Fibroblast of the conjunctiva (primary cell): Measurements from ENCODE around the gene TMIGD3.
A peak's percentile ranks its signal among the peaks of the same experiment; 100 is the strongest.

Experiments
- DNase-seq: peaks from one replicate; pipeline ENCODE4 v3.0.0-alpha.2; 2010; ENCODE audit warnings: low read depth

Gene TMIGD3

DNA sequence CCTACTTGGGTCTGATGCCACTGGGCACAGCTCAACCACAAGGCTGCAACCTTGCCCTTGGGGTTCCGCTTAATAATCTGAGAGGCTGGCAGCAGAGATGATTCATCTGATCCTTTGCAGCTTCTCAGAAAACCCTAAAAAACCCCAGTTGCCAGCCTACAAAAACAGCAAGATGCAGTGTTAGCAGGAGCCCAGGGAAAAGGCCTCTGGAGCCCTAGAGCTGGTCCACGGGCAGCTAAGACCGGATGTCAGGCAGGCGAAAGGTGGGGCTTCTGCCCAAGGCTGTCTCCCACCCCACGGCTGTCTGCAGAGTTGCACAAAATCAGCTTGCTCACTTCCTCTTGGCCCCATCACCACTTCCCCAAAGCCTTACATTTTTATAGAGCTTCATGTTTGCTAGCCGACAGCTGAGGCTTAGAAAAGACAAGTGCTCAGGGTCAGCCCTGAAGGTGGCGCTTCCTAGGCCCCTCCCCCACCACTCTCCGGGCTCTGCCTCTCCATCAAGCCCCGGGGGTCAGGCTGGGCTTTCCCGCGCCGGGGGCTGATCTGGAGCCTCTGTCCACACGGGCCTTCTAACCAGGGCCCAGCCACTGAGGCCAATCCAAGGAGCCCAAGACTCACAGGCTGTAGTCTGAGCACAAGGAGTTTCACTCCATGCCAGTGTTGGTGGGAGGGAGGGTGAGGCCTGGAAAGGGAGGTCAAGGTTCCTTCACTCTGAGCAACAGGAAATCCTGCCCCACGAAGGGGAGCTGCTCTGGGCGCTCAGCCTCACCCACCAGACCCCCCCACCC is 4.2 kb upstream of the TMIGD3 start:
- DNase-seq: peak; percentile 16

DNA sequence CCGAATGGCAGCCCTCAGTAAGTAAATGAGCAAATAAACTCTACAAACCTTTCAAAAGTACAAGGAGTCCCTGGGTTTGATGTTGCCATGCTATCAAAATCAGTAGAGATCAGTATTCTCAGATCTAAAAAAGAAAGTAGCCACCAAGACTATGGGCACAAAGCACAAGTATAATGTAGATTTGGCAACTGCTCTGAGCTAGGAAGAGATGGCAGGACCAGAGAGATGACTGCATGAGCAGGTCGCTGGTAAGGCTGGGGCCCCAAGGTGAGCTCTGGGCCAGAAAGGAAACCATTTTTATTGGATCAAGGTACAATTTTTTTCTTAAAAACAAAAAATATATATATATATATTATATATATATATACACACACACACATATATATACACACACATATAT is 3.1 kb upstream of the TMIGD3 start:
- no peak for DNase-seq

DNA sequence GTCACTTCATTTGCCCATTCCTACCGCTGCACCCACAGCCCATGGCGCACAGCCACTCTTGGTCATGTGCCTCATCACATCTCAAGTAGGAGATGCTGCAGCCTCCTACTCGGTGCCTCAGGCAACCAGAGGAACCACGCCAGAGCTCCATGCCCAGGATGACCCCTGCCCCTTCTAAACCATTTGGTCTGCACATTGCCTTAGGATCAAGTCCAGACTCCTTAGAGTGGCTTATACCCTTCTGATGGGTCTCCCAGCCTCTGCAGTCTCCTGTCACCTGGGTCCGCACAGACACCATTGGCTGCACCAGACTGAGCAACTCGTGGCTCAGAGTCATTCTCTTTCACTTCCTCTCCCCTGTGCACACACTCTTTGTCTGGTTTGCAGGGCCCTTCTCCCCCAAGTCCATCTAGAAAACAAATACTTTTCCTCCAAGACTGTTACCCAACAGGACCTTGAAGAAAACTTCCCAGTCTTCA is 2.2 kb upstream of the TMIGD3 start:
- no peak for DNase-seq

- DNase-seq: no peak
These were observed 664 bp upstream of the TMIGD3 start for GRCh38 chr1:111504097-111504496.

GRCh38 chr1:111501645-111502044 is 1.8 kb downstream of the TMIGD3 start:
- no peak for DNase-seq

DNA sequence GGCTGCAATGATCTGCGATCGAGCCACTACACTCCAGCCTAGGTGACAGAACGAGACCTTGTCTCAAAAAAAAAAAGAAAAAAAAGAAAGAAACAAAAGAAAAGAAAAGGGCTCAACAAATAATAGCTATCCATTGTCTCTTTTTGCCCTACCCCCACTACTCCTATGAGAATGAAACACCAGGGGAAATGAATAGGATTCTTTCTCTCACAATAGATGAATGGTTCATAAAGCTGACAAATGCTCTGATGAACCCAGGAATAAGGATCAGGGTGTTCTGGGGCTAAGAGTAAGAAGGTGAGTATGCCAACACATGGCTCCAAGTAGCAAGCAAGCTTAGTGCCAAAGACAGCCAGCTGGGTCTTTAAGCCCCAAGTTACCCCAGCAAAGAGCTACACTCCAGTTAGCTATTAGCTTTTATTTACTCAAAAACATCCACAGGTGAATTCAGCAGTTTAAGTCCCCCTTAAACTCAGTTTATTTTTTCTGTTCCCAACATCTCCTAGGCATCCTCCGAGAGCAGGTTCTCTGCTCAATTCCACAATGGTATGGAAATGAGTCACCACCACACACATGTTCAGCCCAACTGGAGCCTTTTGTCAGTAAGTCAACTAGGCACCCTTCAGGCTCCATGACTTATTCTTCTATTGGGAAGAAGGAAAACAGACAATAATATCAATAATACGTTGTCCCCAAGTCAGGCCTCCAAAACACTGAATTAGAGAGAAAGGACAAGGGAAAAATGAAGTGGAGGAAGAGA is 4.2 kb downstream of the TMIGD3 start:
- DNase-seq: no peak

DNA sequence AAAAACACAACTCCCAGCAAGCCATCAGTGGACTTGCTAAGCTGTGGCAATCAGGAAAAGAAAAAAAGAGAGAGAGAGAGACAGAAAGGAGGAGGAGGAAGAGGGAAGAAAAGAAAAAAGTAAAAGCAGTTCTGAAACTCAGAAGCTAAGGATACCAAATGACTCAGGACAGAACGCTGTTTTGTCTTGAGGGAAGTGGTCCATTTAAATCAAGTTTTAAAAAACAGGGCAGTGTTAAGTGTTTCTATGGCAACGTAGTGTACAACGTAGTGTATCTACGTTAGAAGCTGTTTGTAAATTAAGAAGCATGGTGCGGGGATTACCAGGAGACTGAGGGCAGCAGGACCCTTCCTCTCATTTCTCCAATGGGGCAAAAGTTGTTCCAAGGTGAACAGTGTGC is 5.8 kb downstream of the TMIGD3 start:
- no peak for DNase-seq

DNA sequence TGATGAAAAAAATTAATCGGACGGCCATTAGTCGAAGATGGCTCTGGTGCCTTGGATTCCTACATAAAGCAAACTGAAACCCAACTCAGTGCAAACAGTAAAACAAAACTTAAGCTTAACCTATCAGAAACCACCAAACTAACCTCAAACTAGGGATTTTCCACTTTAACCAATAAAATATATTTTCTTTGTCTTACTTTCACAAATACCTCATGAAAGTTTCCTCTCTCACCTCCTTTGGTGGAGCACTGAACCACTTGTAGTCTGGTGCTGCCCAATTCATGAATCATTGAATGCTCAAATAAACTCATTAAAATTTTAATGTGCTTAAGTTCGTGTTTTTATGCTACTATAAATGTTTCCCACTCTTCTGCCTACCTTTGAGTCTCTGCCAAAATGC is 7.0 kb downstream of the TMIGD3 start:
- DNase-seq: no peak

GRCh38 chr1:111491070-111491469 is 12.4 kb downstream of the TMIGD3 start:
- no peak for DNase-seq

GRCh38 chr1:111490220-111490619 is 13.2 kb downstream of the TMIGD3 start:
- no peak for DNase-seq

GRCh38 chr1:111489604-111490003 is 13.8 kb downstream of the TMIGD3 start:
- DNase-seq: no peak

DNA sequence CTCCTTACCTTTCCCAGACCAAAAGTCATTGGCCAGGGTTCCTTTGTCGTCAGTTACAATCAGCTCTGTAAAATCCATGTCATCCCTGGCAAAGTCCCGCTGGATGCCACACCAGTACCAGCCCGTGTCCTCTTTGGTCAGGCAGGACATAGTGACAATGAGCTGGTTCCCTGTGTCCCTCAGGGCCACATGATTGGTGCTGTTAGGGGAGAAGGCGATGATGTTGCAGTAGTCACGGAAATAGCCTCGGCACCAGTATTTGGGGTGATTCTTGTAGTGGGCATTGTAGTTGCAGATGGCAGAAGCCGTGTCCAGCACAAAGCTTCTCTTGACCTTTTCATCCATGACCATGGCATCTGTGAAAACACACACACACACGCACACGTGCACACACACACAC is 14.8 kb downstream of the TMIGD3 start:
- no peak for DNase-seq

DNA sequence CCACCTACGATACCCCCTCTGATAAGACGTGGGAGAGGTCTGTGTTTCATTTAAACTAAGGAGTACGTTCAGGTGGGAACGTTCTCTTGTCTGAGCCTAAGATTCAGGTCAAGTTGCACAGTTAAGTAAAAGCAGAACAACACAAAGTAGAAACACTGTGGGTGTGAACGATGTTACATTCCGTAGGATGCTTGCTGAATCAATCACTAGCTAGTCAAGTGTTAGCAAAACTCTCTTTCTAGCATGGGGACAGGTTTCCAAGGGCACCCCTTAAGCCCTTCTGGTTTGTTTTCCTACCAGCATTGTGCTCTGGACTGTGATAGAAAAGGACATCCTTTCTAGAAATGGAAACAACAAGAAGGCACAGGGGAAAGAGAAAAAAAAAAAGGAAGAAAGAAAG is 16.3 kb downstream of the TMIGD3 start:
- no peak for DNase-seq

- DNase-seq: no peak
These were observed 17.0 kb downstream of the TMIGD3 start for GRCh38 chr1:111486431-111486830.

DNA sequence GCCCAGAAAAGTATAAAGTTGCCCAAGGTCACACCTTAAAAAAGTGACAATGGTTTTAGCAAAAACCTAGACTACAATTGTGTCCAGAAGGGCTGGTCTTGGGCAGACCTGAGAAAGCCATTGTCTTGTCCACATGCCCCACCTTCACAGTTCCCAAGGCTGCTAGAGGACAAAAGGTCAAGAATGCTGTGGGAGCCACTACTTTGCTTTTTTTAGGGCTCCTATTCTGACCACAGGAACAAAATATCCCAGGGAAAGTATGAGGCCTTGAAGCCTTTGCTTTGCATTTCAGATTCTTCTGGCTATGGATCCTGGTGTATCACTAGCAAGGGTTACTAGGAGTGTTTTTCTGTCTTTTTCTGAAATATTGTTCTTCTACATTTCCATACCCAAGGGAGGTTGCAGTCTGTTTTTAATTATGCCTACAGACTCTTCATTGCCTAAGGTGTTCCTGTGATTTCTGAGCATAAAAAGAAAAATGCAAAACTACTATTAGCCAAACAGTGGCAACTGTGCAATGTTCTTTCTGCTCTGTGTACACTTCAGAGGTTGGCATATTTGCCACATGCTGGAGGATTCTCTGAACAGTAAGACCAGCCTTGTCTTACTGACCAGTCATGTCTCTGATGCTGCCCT is 18.9 kb downstream of the TMIGD3 start:
- no peak for DNase-seq

DNA sequence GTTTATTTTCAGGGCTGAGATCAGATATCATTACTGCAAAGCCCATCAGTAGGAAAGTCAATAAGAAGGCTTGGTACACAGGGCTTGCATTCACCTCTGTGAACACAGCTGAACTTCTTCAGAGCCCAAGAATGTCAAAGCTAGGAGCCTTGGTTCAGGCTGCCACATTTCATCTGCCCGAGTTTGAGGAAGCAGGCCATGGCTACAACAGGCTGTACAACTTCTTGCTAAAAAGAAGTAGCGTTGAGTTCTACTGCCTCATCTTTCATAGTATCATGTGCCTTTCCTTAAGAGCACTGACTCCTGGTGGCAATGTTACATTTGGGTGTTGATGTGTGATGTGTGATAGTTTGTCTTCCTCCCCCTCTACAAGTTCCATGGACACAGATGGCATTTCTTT is 19.6 kb downstream of the TMIGD3 start:
- no peak for DNase-seq

- DNase-seq: no peak
These were observed 20.3 kb downstream of the TMIGD3 start for GRCh38 chr1:111483166-111483565.

DNA sequence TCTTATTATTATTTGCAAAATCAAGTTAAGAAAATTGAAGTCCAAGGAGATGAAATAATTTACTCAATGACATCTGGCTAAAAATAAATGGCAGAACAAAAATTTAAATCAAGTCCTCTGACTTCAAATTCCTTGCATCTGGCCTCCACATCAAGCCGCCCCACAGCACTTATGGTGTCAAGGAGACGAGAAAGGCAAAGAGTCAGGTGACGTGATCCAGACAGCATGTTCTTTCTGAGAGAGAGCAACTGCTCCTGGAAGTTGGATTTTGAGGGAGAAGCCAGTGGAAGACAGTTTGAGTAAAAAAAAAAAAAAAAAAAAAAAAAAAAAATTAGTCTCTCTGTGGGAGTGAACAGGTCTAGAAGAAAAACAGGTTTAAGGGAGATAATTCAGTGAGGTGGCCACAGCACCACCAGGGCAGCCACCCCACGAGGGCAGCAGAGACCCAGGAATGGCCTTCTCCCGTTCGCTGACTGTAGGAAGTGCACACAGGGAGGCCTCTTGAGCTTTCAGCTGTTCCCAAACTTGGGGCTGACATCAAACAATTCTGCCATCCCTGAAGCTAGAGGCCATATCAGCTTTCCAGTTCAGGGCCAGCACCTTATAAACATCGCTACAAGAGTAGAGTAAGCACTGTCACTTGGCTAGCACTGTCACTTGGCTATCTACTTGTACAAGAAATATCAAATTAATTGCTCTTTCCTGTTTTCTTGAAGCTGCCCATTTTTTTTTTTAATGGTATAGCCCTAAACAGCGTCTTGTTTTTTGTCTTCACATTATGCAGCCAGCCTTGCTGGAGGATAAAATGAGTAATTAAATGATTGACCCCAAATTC is 21.8 kb downstream of the TMIGD3 start:
- DNase-seq: peak; percentile 21

- DNase-seq: no peak
These were observed 22.8 kb downstream of the TMIGD3 start for GRCh38 chr1:111480674-111481073.

- no peak for DNase-seq
These were observed 26.6 kb downstream of the TMIGD3 start for GRCh38 chr1:111476761-111477309.

- DNase-seq: no peak
These were observed 27.2 kb downstream of the TMIGD3 start for GRCh38 chr1:111476214-111476613.

DNA sequence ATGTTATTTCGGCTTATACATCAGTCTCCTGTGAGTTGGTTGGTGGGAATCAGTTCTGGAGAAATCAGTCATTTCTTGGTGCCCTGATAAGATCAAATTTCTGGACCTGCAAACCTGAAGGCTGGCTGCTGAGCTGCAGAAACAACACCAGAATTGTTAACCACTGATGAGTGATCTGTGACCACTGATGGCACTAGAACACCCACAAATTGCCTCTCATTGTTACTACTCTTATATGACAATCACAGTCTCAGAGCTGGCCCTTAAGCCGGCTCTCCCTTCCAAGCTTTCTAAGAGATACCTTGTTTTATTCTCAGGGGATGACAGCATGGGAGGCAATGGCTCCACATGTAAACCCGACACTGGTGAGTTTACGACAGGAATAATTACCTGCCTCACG is 27.7 kb downstream of the TMIGD3 start:
- no peak for DNase-seq
